ENCODE results near the gene SPSB2.

DNA sequence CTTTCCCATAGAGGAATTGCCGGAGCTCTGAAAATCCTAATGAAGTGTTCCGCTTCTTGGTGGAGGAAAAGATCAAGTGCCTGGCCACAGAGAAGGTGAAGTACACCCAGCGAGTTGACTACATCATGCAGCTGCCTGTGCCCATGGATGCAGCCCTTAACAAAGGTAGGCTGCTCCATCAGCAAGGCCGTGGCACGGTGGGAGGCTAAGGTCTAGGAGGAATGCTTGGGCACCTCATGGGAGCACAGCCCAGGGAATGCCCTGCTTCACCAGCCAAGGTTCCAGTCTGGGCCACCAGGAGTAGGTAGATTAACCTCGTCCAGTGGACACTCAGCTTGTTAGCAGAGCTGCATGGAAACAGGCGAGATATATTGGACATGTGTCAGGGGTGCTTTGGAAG, 12.2 kb downstream of the SPSB2 start:
- TF ChIP-seq, protein P1, sequence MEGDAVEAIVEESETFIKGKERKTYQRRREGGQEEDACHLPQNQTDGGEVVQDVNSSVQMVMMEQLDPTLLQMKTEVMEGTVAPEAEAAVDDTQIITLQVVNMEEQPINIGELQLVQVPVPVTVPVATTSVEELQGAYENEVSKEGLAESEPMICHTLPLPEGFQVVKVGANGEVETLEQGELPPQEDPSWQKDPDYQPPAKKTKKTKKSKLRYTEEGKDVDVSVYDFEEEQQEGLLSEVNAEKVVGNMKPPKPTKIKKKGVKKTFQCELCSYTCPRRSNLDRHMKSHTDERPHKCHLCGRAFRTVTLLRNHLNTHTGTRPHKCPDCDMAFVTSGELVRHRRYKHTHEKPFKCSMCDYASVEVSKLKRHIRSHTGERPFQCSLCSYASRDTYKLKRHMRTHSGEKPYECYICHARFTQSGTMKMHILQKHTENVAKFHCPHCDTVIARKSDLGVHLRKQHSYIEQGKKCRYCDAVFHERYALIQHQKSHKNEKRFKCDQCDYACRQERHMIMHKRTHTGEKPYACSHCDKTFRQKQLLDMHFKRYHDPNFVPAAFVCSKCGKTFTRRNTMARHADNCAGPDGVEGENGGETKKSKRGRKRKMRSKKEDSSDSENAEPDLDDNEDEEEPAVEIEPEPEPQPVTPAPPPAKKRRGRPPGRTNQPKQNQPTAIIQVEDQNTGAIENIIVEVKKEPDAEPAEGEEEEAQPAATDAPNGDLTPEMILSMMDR (IDR thresholded peaks at IDR 0.05): no peak
- no peak for TF ChIP-seq POLR2A (IDR thresholded peaks at IDR 0.05)

Measured in heart left ventricle (tissue), 13 donors.